Mononuclear cell (primary cell): ENCODE data around the gene TSPY3. TPM values are rescaled to one million over a fixed set of nuclear protein-coding genes. Genes with fewer than 3 reads are reported as not detected.
"Not testable (repeated sequence)": the region's sequence is repeated elsewhere in the genome, so short reads cannot be mapped to it uniquely, and the experiment has no call there.

ENCODE experiments used
- H3K27me3 ChIP-seq: 2 replicates; pipeline ENCODE4 v1.6.0; 2011; ENCODE audit warnings: low read length, control low read depth; ENCODE audit not compliant: insufficient read depth
- H3K4me1 ChIP-seq: 2 replicates; pipeline ENCODE4 v1.5.1; 2011; ENCODE audit warnings: mild to moderate bottlenecking, low read length, control low read depth; ENCODE audit not compliant: insufficient read depth
- H3K4me3 ChIP-seq: 2 replicates; pipeline ENCODE4 v1.5.1; 2011; ENCODE audit warnings: mild to moderate bottlenecking, low read length, moderate library complexity
- H3K9me3 ChIP-seq: 2 replicates; pipeline ENCODE4 v1.5.1; 2011; ENCODE audit warnings: low read depth, mild to moderate bottlenecking, control low read depth, low read length
- total RNA-seq: library from RNA; depleted of rRNA; stranded (reverse); fragments of >200 nt; gene quantifications from one replicate; pipeline ENCODE4 v1.2.3, GENCODE V29; 2012

Gene TSPY3
- not detected for total RNA-seq

DNA sequence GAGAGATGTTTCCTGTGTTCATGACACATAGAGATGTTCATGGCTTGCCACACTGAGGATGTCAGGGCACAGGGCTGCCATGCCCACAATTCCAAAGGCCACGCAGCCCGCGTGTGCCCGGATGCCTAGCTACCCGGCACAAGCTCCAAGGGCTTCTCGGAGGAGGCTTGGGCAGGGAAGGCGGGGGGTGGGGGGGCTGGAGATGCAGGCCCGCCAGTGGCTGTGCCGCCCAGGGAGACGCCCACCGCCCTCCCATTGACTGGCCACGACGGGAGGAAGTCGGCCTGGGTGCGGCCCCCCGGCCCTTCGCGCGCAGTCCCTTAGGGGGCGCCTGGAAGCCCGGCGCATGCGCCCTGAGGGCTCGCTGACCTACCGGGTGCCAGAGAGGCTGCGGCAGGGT is at the start of gene TSPY3:
Gene TSPY3 (plus strand): TSS at position 301 of the 400 bp plus-strand sequence. CDS start 46 bp downstream, at position 347.
- H3K9me3 ChIP-seq, H3K27me3 ChIP-seq, H3K4me1 ChIP-seq, H3K4me3 ChIP-seq: not testable (repeated sequence)

DNA sequence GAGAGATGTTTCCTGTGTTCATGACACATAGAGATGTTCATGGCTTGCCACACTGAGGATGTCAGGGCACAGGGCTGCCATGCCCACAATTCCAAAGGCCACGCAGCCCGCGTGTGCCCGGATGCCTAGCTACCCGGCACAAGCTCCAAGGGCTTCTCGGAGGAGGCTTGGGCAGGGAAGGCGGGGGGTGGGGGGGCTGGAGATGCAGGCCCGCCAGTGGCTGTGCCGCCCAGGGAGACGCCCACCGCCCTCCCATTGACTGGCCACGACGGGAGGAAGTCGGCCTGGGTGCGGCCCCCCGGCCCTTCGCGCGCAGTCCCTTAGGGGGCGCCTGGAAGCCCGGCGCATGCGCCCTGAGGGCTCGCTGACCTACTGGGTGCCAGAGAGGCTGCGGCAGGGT is 40.7 kb upstream of the TSPY3 start, which contains the start of gene TSPY8:
Gene TSPY8 (plus strand): TSS at position 301 of the 400 bp plus-strand sequence. CDS start 46 bp downstream, at position 347.
- not testable (repeated sequence) for H3K27me3 ChIP-seq, H3K4me1 ChIP-seq, H3K9me3 ChIP-seq, H3K4me3 ChIP-seq

DNA sequence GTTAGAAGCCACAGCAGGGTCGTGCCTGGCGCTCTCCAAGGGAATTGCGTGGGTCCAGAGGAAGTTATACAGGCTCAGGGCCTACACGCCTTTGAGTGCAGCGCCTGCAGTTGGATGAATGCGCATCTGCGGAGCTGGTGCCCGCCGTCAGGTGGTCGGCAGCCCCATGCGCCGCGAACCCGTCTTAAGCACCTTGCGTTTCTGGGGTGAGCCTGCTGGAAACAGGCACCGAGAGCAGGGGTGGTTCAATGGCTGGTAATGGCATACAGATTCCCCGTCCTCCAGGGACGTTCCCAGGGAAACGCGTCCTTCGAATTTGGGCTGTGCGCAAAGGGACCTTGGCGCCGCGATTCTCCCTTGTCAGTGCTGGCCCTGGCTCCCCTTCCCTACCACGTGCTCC is 1.7 kb upstream of the TSPY3 start:
- not testable (repeated sequence) for H3K4me1 ChIP-seq, H3K4me3 ChIP-seq, H3K27me3 ChIP-seq, H3K9me3 ChIP-seq

Other genes with a start within 250 kb of the TSPY3 start
- gene TSPY4, start 61.0 kb upstream of the TSPY3 start, total RNA-seq, result not detected
- not detected for gene TSPY8, start 40.6 kb upstream of the TSPY3 start, total RNA-seq
- gene TSPY1, start 68.5 kb downstream of the TSPY3 start, total RNA-seq, result not detected
- not detected for gene TSPY9, start 88.8 kb downstream of the TSPY3 start, total RNA-seq
- gene TSPY10, start 129.5 kb downstream of the TSPY3 start, total RNA-seq, result not detected